ENCODE data around the gene CDK5. TPM values are rescaled to one million over a fixed set of nuclear protein-coding genes. Genes with fewer than 3 reads are reported as not detected.

The CDK5 gene
- total RNA-seq, 1 experiment from 2014 or later = 23.5 TPM

DNA sequence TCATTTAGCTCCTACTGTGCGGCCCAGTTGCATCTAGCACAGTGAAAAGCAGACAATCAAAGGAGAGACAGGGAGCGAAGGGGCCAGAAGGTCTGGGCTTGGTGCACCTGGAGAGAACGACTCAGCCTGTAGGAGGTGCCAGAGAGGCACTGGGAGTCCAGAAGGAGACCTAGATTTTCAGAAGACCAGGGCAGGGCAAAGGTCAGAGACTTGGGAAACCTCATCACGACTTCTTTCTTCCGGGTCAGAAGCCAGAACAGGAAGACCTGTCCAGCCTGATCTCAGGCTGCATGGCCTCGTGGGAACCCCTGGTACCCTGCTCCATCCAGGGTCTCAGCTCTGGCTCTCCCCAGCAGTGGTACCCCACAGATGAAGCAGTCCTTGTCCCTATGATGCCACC is 33.7 kb upstream of the CDK5 start:
- no peak for DNase-seq
- H3K27ac Mint-ChIP-seq (ENCODE audit: unreplicated experiment) = no peak overlapping the region
- CTCF ChIA-PET = no interaction called here
- no peaks in the 10 kb centered on the region for H3K27me3 Mint-ChIP-seq (ENCODE audit: unreplicated experiment)
- no peak overlapping the region for H3K4me3 Mint-ChIP-seq (ENCODE audit: low read depth, unreplicated experiment)
- H3K4me1 Mint-ChIP-seq (ENCODE audit: low read depth, unreplicated experiment) = peaks cover 23% of the 10 kb centered on the region
- peaks cover 36% of the 10 kb centered on the region for H3K36me3 Mint-ChIP-seq (ENCODE audit: insufficient read depth, unreplicated experiment)
- intact Hi-C loops (cut with micrococcal nuclease; ENCODE audit: unreplicated experiment) = no loop called here
- TF ChIP-seq, protein P1, sequence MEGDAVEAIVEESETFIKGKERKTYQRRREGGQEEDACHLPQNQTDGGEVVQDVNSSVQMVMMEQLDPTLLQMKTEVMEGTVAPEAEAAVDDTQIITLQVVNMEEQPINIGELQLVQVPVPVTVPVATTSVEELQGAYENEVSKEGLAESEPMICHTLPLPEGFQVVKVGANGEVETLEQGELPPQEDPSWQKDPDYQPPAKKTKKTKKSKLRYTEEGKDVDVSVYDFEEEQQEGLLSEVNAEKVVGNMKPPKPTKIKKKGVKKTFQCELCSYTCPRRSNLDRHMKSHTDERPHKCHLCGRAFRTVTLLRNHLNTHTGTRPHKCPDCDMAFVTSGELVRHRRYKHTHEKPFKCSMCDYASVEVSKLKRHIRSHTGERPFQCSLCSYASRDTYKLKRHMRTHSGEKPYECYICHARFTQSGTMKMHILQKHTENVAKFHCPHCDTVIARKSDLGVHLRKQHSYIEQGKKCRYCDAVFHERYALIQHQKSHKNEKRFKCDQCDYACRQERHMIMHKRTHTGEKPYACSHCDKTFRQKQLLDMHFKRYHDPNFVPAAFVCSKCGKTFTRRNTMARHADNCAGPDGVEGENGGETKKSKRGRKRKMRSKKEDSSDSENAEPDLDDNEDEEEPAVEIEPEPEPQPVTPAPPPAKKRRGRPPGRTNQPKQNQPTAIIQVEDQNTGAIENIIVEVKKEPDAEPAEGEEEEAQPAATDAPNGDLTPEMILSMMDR (IDR thresholded peaks at IDR 0.05; ENCODE audit: unreplicated experiment) = peak; percentile 27
- H3K9me3 Mint-ChIP-seq (ENCODE audit: low read depth, unreplicated experiment) = no peaks in the 10 kb centered on the region
- BruUV-seq (replicated peaks) = no TSS peak

DNA sequence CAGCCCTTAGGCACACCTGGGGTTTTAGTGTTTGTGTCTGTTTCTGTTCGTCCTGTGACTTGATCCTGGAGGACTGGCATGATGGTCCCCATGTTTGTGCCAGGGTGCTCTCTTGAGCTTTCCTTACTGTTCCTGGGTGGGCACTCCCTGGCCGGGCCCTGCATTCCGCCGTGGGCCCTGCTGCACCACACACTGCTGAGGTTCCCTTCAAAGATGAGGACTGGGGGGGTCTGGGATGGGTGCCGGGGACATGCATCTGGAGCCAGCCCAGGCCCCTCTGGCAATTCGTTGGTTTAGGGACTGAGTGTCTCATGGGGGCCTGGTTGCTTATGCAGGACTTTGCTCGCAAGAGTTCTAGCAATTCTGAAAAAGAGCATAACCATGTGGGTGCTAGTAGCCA is 33.3 kb upstream of the CDK5 start:
- Mint-ChIP-seq H3K36me3 (ENCODE audit: insufficient read depth, unreplicated experiment) (peaks cover 37% of the 10 kb centered on the region), H3K9me3 (ENCODE audit: low read depth, unreplicated experiment) (no peaks in the 10 kb centered on the region), H3K4me3 (ENCODE audit: low read depth, unreplicated experiment) (no peak overlapping the region), H3K27me3 (ENCODE audit: unreplicated experiment) (no peaks in the 10 kb centered on the region), H3K27ac (ENCODE audit: unreplicated experiment) (no peak overlapping the region), H3K4me1 (ENCODE audit: low read depth, unreplicated experiment) (peaks cover 23% of the 10 kb centered on the region)
- no TSS peak for BruUV-seq (replicated peaks)
- intact Hi-C loops (cut with micrococcal nuclease; ENCODE audit: unreplicated experiment) = no loop called here
- DNase-seq = no peak
- CTCF ChIA-PET = no interaction called here
- TF ChIP-seq, protein P1 (IDR thresholded peaks at IDR 0.05; ENCODE audit: unreplicated experiment) = no peak

DNA sequence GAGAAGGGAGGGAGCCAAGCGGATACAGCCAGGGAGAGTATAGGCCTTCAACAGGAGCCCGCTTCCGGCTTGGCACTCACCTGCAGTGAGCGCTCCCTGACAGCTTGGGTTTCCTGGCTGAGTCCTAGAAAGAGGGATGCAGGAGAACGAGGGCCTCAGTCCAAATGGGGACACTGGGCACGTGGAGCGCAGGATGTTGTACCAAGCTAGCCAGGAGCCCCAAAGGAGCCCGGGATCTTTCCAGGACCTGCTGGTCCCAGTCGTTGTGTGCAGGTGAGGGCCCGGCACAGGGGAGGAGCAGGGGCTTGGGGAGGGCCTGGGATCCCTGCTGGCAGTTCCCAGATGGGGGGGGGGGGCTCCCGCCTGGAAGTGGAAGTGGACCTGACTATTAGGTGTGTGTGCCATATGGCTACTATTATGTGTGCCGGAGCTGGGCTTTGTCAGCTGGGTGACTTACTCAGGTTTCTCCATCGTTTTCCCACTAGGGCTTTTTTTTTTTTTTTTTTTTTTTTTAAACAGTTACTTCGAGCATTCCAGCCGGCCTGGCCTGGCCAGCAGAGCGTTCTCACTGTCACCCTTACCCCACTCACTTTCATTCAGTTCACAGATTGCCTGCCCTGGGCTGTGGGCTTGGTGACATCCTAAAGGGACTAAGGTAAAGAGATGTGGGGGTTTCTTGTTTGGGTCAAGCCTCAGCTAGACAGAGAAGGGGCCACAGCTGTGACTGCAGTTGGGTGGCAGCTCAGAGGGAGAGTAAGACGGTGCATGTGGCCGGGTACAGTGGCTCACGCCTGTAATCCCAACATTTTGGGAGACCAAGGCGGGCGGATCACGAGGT is 32.4 kb upstream of the CDK5 start:
- CTCF ChIA-PET = interaction anchor here (0.7 kb wide), 1 partner anchor 18 kb away, joined by 6 read pairs; no protein-coding TSS in a partner anchor
- H3K4me3 Mint-ChIP-seq (ENCODE audit: low read depth, unreplicated experiment) = no peak overlapping the region
- TF ChIP-seq, protein P1 (IDR thresholded peaks at IDR 0.05; ENCODE audit: unreplicated experiment) = no peak
- DNase-seq = no peak
- no peaks in the 10 kb centered on the region for H3K27me3 Mint-ChIP-seq (ENCODE audit: unreplicated experiment)
- H3K27ac Mint-ChIP-seq (ENCODE audit: unreplicated experiment) = no peak overlapping the region
- H3K4me1 Mint-ChIP-seq (ENCODE audit: low read depth, unreplicated experiment) = peaks cover 31% of the 10 kb centered on the region
- peaks cover 45% of the 10 kb centered on the region for H3K36me3 Mint-ChIP-seq (ENCODE audit: insufficient read depth, unreplicated experiment)
- intact Hi-C loops (cut with micrococcal nuclease; ENCODE audit: unreplicated experiment) = no loop called here
- no peaks in the 10 kb centered on the region for H3K9me3 Mint-ChIP-seq (ENCODE audit: low read depth, unreplicated experiment)
- no TSS peak for BruUV-seq (replicated peaks)

DNA sequence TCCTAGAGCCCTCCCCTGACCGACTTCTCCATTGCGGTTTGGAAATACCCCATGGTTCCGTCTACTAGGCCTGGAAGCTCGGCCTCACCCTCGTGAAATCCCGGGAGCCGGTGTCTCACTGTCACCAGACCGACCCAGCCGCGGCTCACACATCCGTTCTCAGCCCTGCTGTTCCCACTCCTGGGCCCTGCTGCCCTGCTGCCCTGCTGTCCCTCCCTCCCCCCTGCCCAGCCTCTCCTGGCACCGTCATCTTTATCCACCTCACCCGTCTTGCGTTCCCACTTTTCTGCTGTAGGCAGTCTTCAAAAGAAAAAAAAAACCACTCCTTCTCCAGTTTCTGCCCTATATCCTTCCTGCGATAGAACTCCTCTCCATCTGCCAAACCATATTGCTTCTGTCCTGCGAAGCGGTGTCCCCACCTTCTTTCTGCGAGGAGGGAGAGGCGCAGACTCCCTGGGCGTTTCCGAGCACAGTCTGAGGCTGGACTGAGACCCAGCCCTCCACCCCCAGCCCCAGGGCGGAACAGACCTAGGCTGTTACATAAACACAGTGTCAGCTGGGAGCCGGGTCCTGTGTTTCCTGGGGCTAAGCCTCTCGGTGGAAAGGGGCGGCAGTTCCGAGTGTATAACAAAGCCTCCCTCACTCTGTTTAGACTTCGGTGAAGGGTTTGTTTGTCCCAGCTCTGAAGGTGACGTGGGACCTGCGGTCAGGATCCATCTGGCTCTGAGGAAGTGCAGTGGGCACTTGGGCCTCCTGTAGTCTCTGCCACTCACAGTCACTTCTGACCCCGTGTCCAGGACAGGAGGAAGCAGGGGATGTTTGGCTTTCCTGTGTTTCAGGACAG is 31.4 kb upstream of the CDK5 start:
- H3K4me1 Mint-ChIP-seq (ENCODE audit: low read depth, unreplicated experiment) = peaks cover 35% of the 10 kb centered on the region
- H3K27me3 Mint-ChIP-seq (ENCODE audit: unreplicated experiment) = no peaks in the 10 kb centered on the region
- DNase-seq = no peak
- intact Hi-C loops (cut with micrococcal nuclease; ENCODE audit: unreplicated experiment) = loop anchor here (1.0 kb wide), 1 partner anchor 22 kb away; no protein-coding TSS in a partner anchor
- no peaks in the 10 kb centered on the region for H3K9me3 Mint-ChIP-seq (ENCODE audit: low read depth, unreplicated experiment)
- BruUV-seq (replicated peaks) = no TSS peak
- H3K4me3 Mint-ChIP-seq (ENCODE audit: low read depth, unreplicated experiment) = no peak overlapping the region
- CTCF ChIA-PET = interaction anchor here (1.4 kb wide), 1 partner anchor 61 kb away, joined by 4 read pairs; the partner anchor contains the start of gene ABCB8
- peaks cover 45% of the 10 kb centered on the region for H3K36me3 Mint-ChIP-seq (ENCODE audit: insufficient read depth, unreplicated experiment)
- H3K27ac Mint-ChIP-seq (ENCODE audit: unreplicated experiment) = no peak overlapping the region
- TF ChIP-seq, protein P1 (IDR thresholded peaks at IDR 0.05; ENCODE audit: unreplicated experiment) = no peak

Measured in Calu3 (cell line).